GM19193 (cell line): Measurements from ENCODE around the gene SLC35A5.

ENCODE experiments used
- POLR2A ChIP-seq: IDR thresholded peaks from 4 replicates; pipeline ENCODE4 v1.6.1; 2011; ENCODE audit not compliant: insufficient read depth, insufficient read length; ENCODE audit errors: extremely low read depth

SLC35A5 gene

GRCh38 chr3:112561734-112562529, at the start of gene SLC35A5, which contains the start of gene ATG3:
Gene SLC35A5, plus strand, starts transcription at chr3:112562045. Its CDS starts 1,359 bp downstream, at chr3:112563404.
Gene ATG3, minus strand, starts transcription at chr3:112561962. Its CDS starts 434 bp downstream, at chr3:112561528.
- TF ChIP-seq POLR2A: peak; percentile 87

GRCh38 chr3:112512320-112512719, 49.5 kb upstream of the SLC35A5 start:
- no peak for TF ChIP-seq POLR2A

- TF ChIP-seq POLR2A: no peak
Observed at GRCh38 chr3:112514527-112515128, 47.2 kb upstream of the SLC35A5 start.

- TF ChIP-seq POLR2A: no peak
Observed at GRCh38 chr3:112519424-112520001, 42.3 kb upstream of the SLC35A5 start.

- no peak for TF ChIP-seq POLR2A
Observed at GRCh38 chr3:112530573-112530972, 31.3 kb upstream of the SLC35A5 start.

- TF ChIP-seq POLR2A: no peak
Observed at GRCh38 chr3:112531358-112531781, 30.5 kb upstream of the SLC35A5 start.

GRCh38 chr3:112539825-112540650, 21.8 kb upstream of the SLC35A5 start:
- TF ChIP-seq POLR2A: no peak

GRCh38 chr3:112546216-112546759, 15.6 kb upstream of the SLC35A5 start:
- no peak for TF ChIP-seq POLR2A

GRCh38 chr3:112550859-112551258, 11.0 kb upstream of the SLC35A5 start:
- no peak for TF ChIP-seq POLR2A

GRCh38 chr3:112555535-112556170, 6.2 kb upstream of the SLC35A5 start:
- TF ChIP-seq POLR2A: no peak

GRCh38 chr3:112557976-112558375, 3.9 kb upstream of the SLC35A5 start:
- no peak for TF ChIP-seq POLR2A

- no peak for TF ChIP-seq POLR2A
Observed at GRCh38 chr3:112560307-112560706, 1.5 kb upstream of the SLC35A5 start.

- TF ChIP-seq POLR2A: no peak
Observed at GRCh38 chr3:112560721-112561483, 943 bp upstream of the SLC35A5 start.

GRCh38 chr3:112561484-112561733, 436 bp upstream of the SLC35A5 start:
- TF ChIP-seq POLR2A: no peak
